Measurements from ENCODE around the gene PPTC7. TPM values are rescaled to one million over a fixed set of nuclear protein-coding genes. Genes with fewer than 3 reads are reported as not detected.
A peak's percentile ranks its signal among the peaks of the same experiment; 100 is the strongest.

The PPTC7 gene
- total RNA-seq, 3 donors from 2014 or later (not counting 1 experiment from before 2014, with no cell fraction given): 44.0 to 52.7 (median 48.0) TPM

DNA sequence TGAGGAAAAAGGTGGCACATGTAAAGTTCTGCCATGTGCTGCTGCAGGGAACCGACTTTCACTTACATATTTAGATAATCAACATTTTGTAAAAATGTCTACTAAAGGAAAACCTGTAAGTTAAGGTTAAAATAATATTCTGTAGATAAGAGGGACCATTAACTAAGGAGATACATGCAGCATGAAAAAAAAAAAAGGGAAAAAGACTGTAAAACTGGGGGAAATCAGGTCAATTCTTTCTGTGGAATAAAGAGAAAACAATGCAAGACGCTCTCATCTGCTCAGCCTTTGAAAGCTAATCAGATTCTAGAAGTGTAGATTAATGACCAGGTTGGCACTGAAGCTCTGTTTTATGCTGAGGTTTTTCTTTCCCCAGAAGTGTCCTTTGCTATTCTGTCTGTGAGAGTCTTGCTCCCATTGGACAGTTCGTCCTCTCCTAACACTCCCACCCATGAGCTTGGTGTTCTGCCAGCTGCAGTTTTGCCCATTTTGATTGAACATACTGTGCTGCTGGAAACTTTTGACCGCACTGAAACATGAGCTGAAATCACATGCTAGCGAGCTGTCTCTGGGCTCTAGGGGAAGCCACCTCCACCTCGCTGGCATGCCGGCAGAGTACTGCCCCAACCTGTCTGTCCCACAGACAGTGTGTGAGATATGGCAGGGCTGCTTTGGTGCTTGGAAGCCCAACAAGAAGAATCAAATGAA is 39.7 kb downstream of the PPTC7 start:
- 90% methylated on average over 6 of the region's 7 CpGs for WGBS (ENCODE audit: insufficient coverage)
- Mint-ChIP-seq H3K27ac (peak overlapping the region; percentile 67), H3K36me3 (no peaks in the 10 kb centered on the region), H3K9me3 (no peaks in the 10 kb centered on the region), H3K27me3 (ENCODE audit: low read depth in 2 of 2) (no peaks in the 10 kb centered on the region), H3K4me1 (peaks cover 30 to 36% of the 10 kb centered on the region in 2 donors), H3K4me3 (no peak overlapping the region)
- H3K27ac ChIP-seq (ENCODE audit: low read length): no peak overlapping the region
- no peaks in the 10 kb centered on the region for H3K4me1 ChIP-seq (ENCODE audit: control insufficient read depth, insufficient read depth, low read length)
- ATAC-seq (no peak), DNase-seq (no peak)
- H3K4me3 ChIP-seq (ENCODE audit: low read length): no peak overlapping the region
- peaks cover 32% of the 10 kb centered on the region for H3K36me3 ChIP-seq (ENCODE audit: control insufficient read depth, insufficient read depth, low read length)
- intact Hi-C loops (cut with micrococcal nuclease): no loop called here
- H3K9me3 ChIP-seq (ENCODE audit: control insufficient read depth, insufficient read depth, low read length): no peaks in the 10 kb centered on the region
- no peaks in the 10 kb centered on the region for H3K27me3 ChIP-seq (ENCODE audit: control insufficient read depth, insufficient read depth, low read length)
- TF ChIP-seq, protein P1, sequence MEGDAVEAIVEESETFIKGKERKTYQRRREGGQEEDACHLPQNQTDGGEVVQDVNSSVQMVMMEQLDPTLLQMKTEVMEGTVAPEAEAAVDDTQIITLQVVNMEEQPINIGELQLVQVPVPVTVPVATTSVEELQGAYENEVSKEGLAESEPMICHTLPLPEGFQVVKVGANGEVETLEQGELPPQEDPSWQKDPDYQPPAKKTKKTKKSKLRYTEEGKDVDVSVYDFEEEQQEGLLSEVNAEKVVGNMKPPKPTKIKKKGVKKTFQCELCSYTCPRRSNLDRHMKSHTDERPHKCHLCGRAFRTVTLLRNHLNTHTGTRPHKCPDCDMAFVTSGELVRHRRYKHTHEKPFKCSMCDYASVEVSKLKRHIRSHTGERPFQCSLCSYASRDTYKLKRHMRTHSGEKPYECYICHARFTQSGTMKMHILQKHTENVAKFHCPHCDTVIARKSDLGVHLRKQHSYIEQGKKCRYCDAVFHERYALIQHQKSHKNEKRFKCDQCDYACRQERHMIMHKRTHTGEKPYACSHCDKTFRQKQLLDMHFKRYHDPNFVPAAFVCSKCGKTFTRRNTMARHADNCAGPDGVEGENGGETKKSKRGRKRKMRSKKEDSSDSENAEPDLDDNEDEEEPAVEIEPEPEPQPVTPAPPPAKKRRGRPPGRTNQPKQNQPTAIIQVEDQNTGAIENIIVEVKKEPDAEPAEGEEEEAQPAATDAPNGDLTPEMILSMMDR (IDR thresholded peaks at IDR 0.05): no peak

DNA sequence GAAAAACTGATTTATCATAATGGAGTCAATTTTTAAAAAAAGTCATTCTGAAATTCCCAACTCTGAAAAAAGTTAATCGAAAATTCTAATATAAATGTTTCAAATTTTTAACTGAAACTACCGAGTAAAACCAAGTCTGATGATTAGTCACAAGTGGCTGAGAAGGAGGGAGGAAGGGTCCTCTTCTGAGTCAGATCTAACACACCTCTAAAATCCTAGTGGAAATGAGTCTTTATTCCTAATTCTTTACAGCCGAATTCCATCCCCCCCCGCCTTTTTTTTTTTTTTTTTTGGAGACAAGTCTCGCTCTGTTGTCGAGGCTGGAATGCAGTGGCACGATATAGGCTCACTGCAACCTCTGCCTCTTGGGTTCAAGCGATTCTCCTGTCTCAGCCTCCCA is 43.1 kb downstream of the PPTC7 start:
- H3K9me3 ChIP-seq (ENCODE audit: control insufficient read depth, insufficient read depth, low read length): no peaks in the 10 kb centered on the region
- intact Hi-C loops (cut with micrococcal nuclease): no loop called here
- no peaks in the 10 kb centered on the region for H3K9me3 Mint-ChIP-seq
- H3K4me1 ChIP-seq (ENCODE audit: control insufficient read depth, insufficient read depth, low read length): no peaks in the 10 kb centered on the region
- no peak overlapping the region for H3K4me3 Mint-ChIP-seq
- DNase-seq (no peak), ATAC-seq (no peak)
- H3K4me1 Mint-ChIP-seq: peaks cover 15 to 19% of the 10 kb centered on the region in 2 donors
- H3K4me3 ChIP-seq (ENCODE audit: low read length): no peak overlapping the region
- WGBS (ENCODE audit: insufficient coverage): 94% methylated on average over 6 of the region's 8 CpGs
- TF ChIP-seq, protein P1 (IDR thresholded peaks at IDR 0.05): no peak
- no peak overlapping the region for H3K27ac ChIP-seq (ENCODE audit: low read length)
- no peaks in the 10 kb centered on the region for H3K27me3 ChIP-seq (ENCODE audit: control insufficient read depth, insufficient read depth, low read length)
- no peaks in the 10 kb centered on the region for H3K36me3 Mint-ChIP-seq
- H3K27me3 Mint-ChIP-seq (ENCODE audit: low read depth in 2 of 2): no peaks in the 10 kb centered on the region
- no peak overlapping the region for H3K27ac Mint-ChIP-seq
- peaks cover 52% of the 10 kb centered on the region for H3K36me3 ChIP-seq (ENCODE audit: control insufficient read depth, insufficient read depth, low read length)

DNA sequence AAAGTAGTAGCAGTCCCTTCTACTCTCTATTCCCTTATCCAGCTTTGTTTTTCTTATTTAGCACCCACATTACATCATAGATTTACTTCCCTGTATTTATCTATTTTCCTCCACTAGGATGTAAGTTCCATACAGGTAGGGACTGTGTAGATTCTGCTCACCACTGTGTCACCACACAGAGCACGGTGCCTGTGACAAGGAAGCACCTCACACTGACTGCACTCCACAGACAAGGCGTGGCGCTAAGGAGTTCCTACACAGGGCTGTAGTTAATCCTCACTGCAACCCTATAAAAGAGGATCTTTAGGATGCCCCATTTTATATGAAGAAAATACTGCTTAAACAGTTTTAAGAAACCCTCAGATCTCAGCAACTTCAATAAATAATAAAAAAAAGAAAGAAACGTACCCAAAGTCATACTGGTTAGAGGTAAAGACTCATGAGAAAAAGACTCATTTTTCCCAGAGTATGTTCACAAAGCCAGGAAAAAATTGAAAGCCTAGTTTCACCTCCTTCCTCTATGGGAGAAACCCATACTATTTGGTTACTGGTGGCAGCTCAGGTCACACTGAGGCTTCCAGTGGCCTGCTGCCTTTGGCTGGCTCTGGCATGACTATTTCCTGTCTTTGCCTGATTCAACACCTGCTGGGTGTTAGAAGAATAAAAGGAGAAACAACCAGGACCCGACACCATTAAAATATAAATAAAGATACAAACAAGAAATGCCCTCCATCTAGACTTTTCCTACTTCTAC is 44.1 kb downstream of the PPTC7 start:
- no peak overlapping the region for H3K4me3 ChIP-seq (ENCODE audit: low read length)
- H3K27me3 Mint-ChIP-seq (ENCODE audit: low read depth in 2 of 2): no peaks in the 10 kb centered on the region
- no peaks in the 10 kb centered on the region for H3K9me3 Mint-ChIP-seq
- no peak for ATAC-seq
- H3K4me1 ChIP-seq (ENCODE audit: control insufficient read depth, insufficient read depth, low read length): no peaks in the 10 kb centered on the region
- TF ChIP-seq, protein P1 (IDR thresholded peaks at IDR 0.05): no peak
- H3K9me3 ChIP-seq (ENCODE audit: control insufficient read depth, insufficient read depth, low read length): no peaks in the 10 kb centered on the region
- H3K27ac ChIP-seq (ENCODE audit: low read length): no peak overlapping the region
- no peaks in the 10 kb centered on the region for H3K36me3 Mint-ChIP-seq
- WGBS (ENCODE audit: insufficient coverage): 90% methylated on average over 3 of the region's 5 CpGs
- no peak overlapping the region for H3K4me3 Mint-ChIP-seq
- intact Hi-C loops (cut with micrococcal nuclease): no loop called here
- peaks cover 15 to 19% of the 10 kb centered on the region in 2 donors for H3K4me1 Mint-ChIP-seq
- H3K27ac Mint-ChIP-seq: peak overlapping the region; percentile 48
- peaks cover 50% of the 10 kb centered on the region for H3K36me3 ChIP-seq (ENCODE audit: control insufficient read depth, insufficient read depth, low read length)
- DNase-seq: no peak
- H3K27me3 ChIP-seq (ENCODE audit: control insufficient read depth, insufficient read depth, low read length): no peaks in the 10 kb centered on the region
